Smooth muscle cell (in vitro differentiated cells): ENCODE measurements around the gene C19orf38. TPM values are rescaled to one million over a fixed set of nuclear protein-coding genes. Genes with fewer than 3 reads are reported as not detected.

Experiments
- DNase-seq: peaks from one replicate; lab custom pipeline; 2025; ENCODE audit not compliant: unreplicated experiment; lab: John Stamatoyannopoulos, UW
- H2AFZ ChIP-seq: fragments of 200-600 bp; sonication (generic); 2 replicates; pipeline ENCODE4 v1.6.0; 2016; ENCODE audit warnings: antibody characterized with exemption, low read depth, mild to moderate bottlenecking
- H3F3A ChIP-seq: fragments of 200-600 bp; sonication (generic); 2 replicates; pipeline ENCODE4 v1.6.0; 2017; ENCODE audit warnings: antibody characterized with exemption, low read depth
- H3K27ac ChIP-seq: fragments of 200-600 bp; sonication (generic); 2 replicates; pipeline ENCODE4 v1.5.1; 2016; ENCODE audit warnings: low read depth, mild to moderate bottlenecking
- H3K27me3 ChIP-seq: fragments of 200-600 bp; sonication (generic); 2 replicates; pipeline ENCODE4 v1.6.1; 2016; ENCODE audit warnings: low read depth, mild to moderate bottlenecking
- H3K36me3 ChIP-seq: fragments of 200-600 bp; sonication (generic); 2 replicates; pipeline ENCODE4 v1.5.1; 2016; ENCODE audit warnings: low read depth
- H3K4me1 ChIP-seq: fragments of 200-600 bp; sonication (generic); 2 replicates; pipeline ENCODE4 v1.5.1; 2016; ENCODE audit warnings: low read depth
- H3K4me2 ChIP-seq: fragments of 200-600 bp; sonication (generic); 2 replicates; pipeline ENCODE4 v1.6.0; 2016; ENCODE audit warnings: mild to moderate bottlenecking
- H3K4me3 ChIP-seq: fragments of 200-600 bp; sonication (generic); 2 replicates; pipeline ENCODE4 v1.5.1; 2016; ENCODE audit warnings: mild to moderate bottlenecking
- H3K79me2 ChIP-seq: fragments of 200-600 bp; sonication (generic); 2 replicates; pipeline ENCODE4 v1.6.0; 2016; ENCODE audit warnings: low read depth, mild to moderate bottlenecking
- H3K9ac ChIP-seq: fragments of 200-600 bp; sonication (generic); 2 replicates; pipeline ENCODE4 v1.6.0; 2016; ENCODE audit warnings: low read depth
- H3K9me3 ChIP-seq: fragments of 200-600 bp; sonication (generic); replicated peaks from 2 replicates; pipeline ENCODE4 v1.5.1; 2016; ENCODE audit warnings: low read depth
- H4K20me1 ChIP-seq: fragments of 200-600 bp; sonication (generic); 2 replicates; pipeline ENCODE4 v1.6.0; 2016; ENCODE audit warnings: low read depth
- CTCF ChIP-seq: fragments of 200-600 bp; sonication (generic); IDR thresholded peaks from 2 replicates; pipeline ENCODE4 v1.5.1; 2017; ENCODE audit warnings: borderline replicate concordance, mild to moderate bottlenecking, antibody characterized with exemption; ENCODE audit not compliant: insufficient read depth, poor library complexity, severe bottlenecking
- WGBS: methylation state at CpG from one replicate; pipeline ENCODE4 v1.1.7; 2016; ENCODE audit warnings: low lambda C conversion rate; 5-methylcytosine and 5-hydroxymethylcytosine counted together
- polyA plus RNA-seq: library from polyadenylated mRNA; unstranded; fragments of >200 nt; fragmentation: Nextera tagmentation; extraction: Ambion mirVana; gene quantifications from 2 replicates; pipeline ENCODE4 v1.2.1, GENCODE V29; 2016
- total RNA-seq: library from RNA; depleted of rRNA; stranded (reverse); fragments of >200 nt; gene quantifications from 2 replicates; pipeline ENCODE4 v1.2.3, GENCODE V29; 2014

Gene C19orf38, protein sequence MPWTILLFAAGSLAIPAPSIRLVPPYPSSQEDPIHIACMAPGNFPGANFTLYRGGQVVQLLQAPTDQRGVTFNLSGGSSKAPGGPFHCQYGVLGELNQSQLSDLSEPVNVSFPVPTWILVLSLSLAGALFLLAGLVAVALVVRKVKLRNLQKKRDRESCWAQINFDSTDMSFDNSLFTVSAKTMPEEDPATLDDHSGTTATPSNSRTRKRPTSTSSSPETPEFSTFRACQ
- 0.13 TPM in 1 of 2 replicates, not detected in the other for total RNA-seq
- 0.79 and 1.5 TPM in 2 replicates for polyA plus RNA-seq

- H3F3A ChIP-seq, result no peaks in the 10 kb centered on the region
- H3K9me3 ChIP-seq, result no peaks in the 10 kb centered on the region
- H3K4me1 ChIP-seq, result no peaks in the 10 kb centered on the region
- H3K79me2 ChIP-seq, result no peaks in the 10 kb centered on the region
- no peaks in the 10 kb centered on the region for H3K36me3 ChIP-seq
- H3K4me3 ChIP-seq, result no peak within 1 kb of the TSS
- no peak within 1 kb of the TSS for H3K4me2 ChIP-seq
- no peak for TF ChIP-seq CTCF
- 79% methylated on average over 14 of the region's 14 CpGs for WGBS
- H3K9ac ChIP-seq, result no peak within 1 kb of the TSS
- no peaks in the 10 kb centered on the region for H3K27me3 ChIP-seq
- H2AFZ ChIP-seq, result no peak within 1 kb of the TSS
- no peaks in the 10 kb centered on the region for H4K20me1 ChIP-seq
- no peak within 1 kb of the TSS for H3K27ac ChIP-seq
- DNase-seq, result no peak
These were observed at the start of gene C19orf38 for GRCh38 chr19:10848230-10848856. Gene C19orf38, plus strand, starts transcription at chr19:10848415. Its CDS starts 94 bp downstream, at chr19:10848509.

- 99% methylated on average over 9 of the region's 9 CpGs for WGBS
- H2AFZ ChIP-seq, result no peak overlapping the region
- H3K79me2 ChIP-seq, result no peaks in the 10 kb centered on the region
These were observed 47.7 kb upstream of the C19orf38 start for GRCh38 chr19:10800488-10800887.

GRCh38 chr19:10802479-10802878, 45.7 kb upstream of the C19orf38 start:
- TF ChIP-seq CTCF, result no peak
- H3K9ac ChIP-seq, result no peak overlapping the region
- H3K36me3 ChIP-seq, result no peaks in the 10 kb centered on the region
- no peaks in the 10 kb centered on the region for H3K9me3 ChIP-seq
- no peak overlapping the region for H3K4me2 ChIP-seq
- 95% methylated on average over 5 of the region's 5 CpGs for WGBS
- H3K4me1 ChIP-seq, result no peaks in the 10 kb centered on the region
- H3K79me2 ChIP-seq, result no peaks in the 10 kb centered on the region
- no peak overlapping the region for H3K27ac ChIP-seq
- H3K27me3 ChIP-seq, result no peaks in the 10 kb centered on the region
- DNase-seq, result no peak
- no peaks in the 10 kb centered on the region for H3F3A ChIP-seq
- H2AFZ ChIP-seq, result no peak overlapping the region
- H3K4me3 ChIP-seq, result no peak overlapping the region
- H4K20me1 ChIP-seq, result no peaks in the 10 kb centered on the region

More at GRCh38 chr19:10800488-10800887, 47.7 kb upstream of the C19orf38 start:
- no peaks in the 10 kb centered on the region for H3K27me3 ChIP-seq
- no peak overlapping the region for H3K4me3 ChIP-seq
- H3K9me3 ChIP-seq, result no peaks in the 10 kb centered on the region
- no peak overlapping the region for H3K27ac ChIP-seq
- no peak for TF ChIP-seq CTCF
- DNase-seq, result no peak
- no peaks in the 10 kb centered on the region for H3F3A ChIP-seq
- no peaks in the 10 kb centered on the region for H3K4me1 ChIP-seq
- H4K20me1 ChIP-seq, result no peaks in the 10 kb centered on the region
- H3K36me3 ChIP-seq, result no peaks in the 10 kb centered on the region
- H3K4me2 ChIP-seq, result no peak overlapping the region
- no peak overlapping the region for H3K9ac ChIP-seq

- DNase-seq, result no peak
- H3K79me2 ChIP-seq, result no peaks in the 10 kb centered on the region
- H3K4me3 ChIP-seq, result no peak overlapping the region
- H3K27ac ChIP-seq, result no peak overlapping the region
- no peaks in the 10 kb centered on the region for H3K27me3 ChIP-seq
- H3F3A ChIP-seq, result no peaks in the 10 kb centered on the region
- H4K20me1 ChIP-seq, result no peaks in the 10 kb centered on the region
- no peaks in the 10 kb centered on the region for H3K36me3 ChIP-seq
- no peaks in the 10 kb centered on the region for H3K9me3 ChIP-seq
- no peak overlapping the region for H3K4me2 ChIP-seq
- H3K9ac ChIP-seq, result no peak overlapping the region
- no peak overlapping the region for H2AFZ ChIP-seq
- 97% methylated on average over 9 of the region's 9 CpGs for WGBS
- no peaks in the 10 kb centered on the region for H3K4me1 ChIP-seq
- TF ChIP-seq CTCF, result no peak
These were observed 45.0 kb upstream of the C19orf38 start for GRCh38 chr19:10803252-10803651.
